ENCODE measurements around the gene OSBPL2.

Gene OSBPL2

GRCh38 chr20:62314339-62314638, 76.0 kb downstream of the OSBPL2 start:
- no peak overlapping the region for H3K4me2 ChIP-seq (ENCODE audit: low read length)
- no peaks in the 10 kb centered on the region for H3K9me3 ChIP-seq (replicated peaks; ENCODE audit: low read length)
- no peak overlapping the region for H3K9ac ChIP-seq (ENCODE audit: low read depth, low read length)
- H3K4me3 ChIP-seq (ENCODE audit: low read length): no peak overlapping the region
- H3K27me3 ChIP-seq (ENCODE audit: control insufficient read depth, insufficient read depth, low read length): no peaks in the 10 kb centered on the region
- no peaks in the 10 kb centered on the region for H3K4me1 ChIP-seq (ENCODE audit: control insufficient read depth, insufficient read depth, low read length)
- H3K36me3 ChIP-seq (ENCODE audit: insufficient read depth, low read length): peaks cover 25% of the 10 kb centered on the region

- Histone ChIP-seq H3K4me2 (ENCODE audit: low read length) (no peak overlapping the region), H3K9me3 (replicated peaks; ENCODE audit: low read length) (no peaks in the 10 kb centered on the region), H3K27me3 (ENCODE audit: control insufficient read depth, insufficient read depth, low read length) (no peaks in the 10 kb centered on the region), H3K4me1 (ENCODE audit: control insufficient read depth, insufficient read depth, low read length) (no peaks in the 10 kb centered on the region), H3K4me3 (ENCODE audit: low read length) (no peak overlapping the region), H3K36me3 (ENCODE audit: insufficient read depth, low read length) (peaks cover 25% of the 10 kb centered on the region), H3K9ac (ENCODE audit: low read depth, low read length) (no peak overlapping the region)
These were observed 76.5 kb downstream of the OSBPL2 start for GRCh38 chr20:62314711-62315302.

- Histone ChIP-seq H3K27me3 (ENCODE audit: control insufficient read depth, insufficient read depth, low read length) (no peaks in the 10 kb centered on the region), H3K9ac (ENCODE audit: low read depth, low read length) (no peak overlapping the region), H3K4me3 (ENCODE audit: low read length) (no peak overlapping the region), H3K36me3 (ENCODE audit: insufficient read depth, low read length) (peaks cover 25% of the 10 kb centered on the region), H3K9me3 (replicated peaks; ENCODE audit: low read length) (no peaks in the 10 kb centered on the region), H3K4me1 (ENCODE audit: control insufficient read depth, insufficient read depth, low read length) (no peaks in the 10 kb centered on the region), H3K4me2 (ENCODE audit: low read length) (no peak overlapping the region)
These were observed 77.5 kb downstream of the OSBPL2 start for GRCh38 chr20:62315773-62316172.

- H3K4me3 ChIP-seq (ENCODE audit: low read length): no peak overlapping the region
- H3K9me3 ChIP-seq (replicated peaks; ENCODE audit: low read length): no peaks in the 10 kb centered on the region
- H3K9ac ChIP-seq (ENCODE audit: low read depth, low read length): no peak overlapping the region
- no peaks in the 10 kb centered on the region for H3K27me3 ChIP-seq (ENCODE audit: control insufficient read depth, insufficient read depth, low read length)
- no peaks in the 10 kb centered on the region for H3K4me1 ChIP-seq (ENCODE audit: control insufficient read depth, insufficient read depth, low read length)
- H3K36me3 ChIP-seq (ENCODE audit: insufficient read depth, low read length): peaks cover 25% of the 10 kb centered on the region
- H3K4me2 ChIP-seq (ENCODE audit: low read length): no peak overlapping the region
These were observed 78.2 kb downstream of the OSBPL2 start for GRCh38 chr20:62316331-62317166.

GRCh38 chr20:62317167-62317655, 78.9 kb downstream of the OSBPL2 start:
- peaks cover 25% of the 10 kb centered on the region for H3K36me3 ChIP-seq (ENCODE audit: insufficient read depth, low read length)
- no peak overlapping the region for H3K4me3 ChIP-seq (ENCODE audit: low read length)
- H3K9ac ChIP-seq (ENCODE audit: low read depth, low read length): no peak overlapping the region
- no peaks in the 10 kb centered on the region for H3K27me3 ChIP-seq (ENCODE audit: control insufficient read depth, insufficient read depth, low read length)
- H3K4me2 ChIP-seq (ENCODE audit: low read length): no peak overlapping the region
- no peaks in the 10 kb centered on the region for H3K9me3 ChIP-seq (replicated peaks; ENCODE audit: low read length)
- H3K4me1 ChIP-seq (ENCODE audit: control insufficient read depth, insufficient read depth, low read length): no peaks in the 10 kb centered on the region

GRCh38 chr20:62318400-62319345, 80.4 kb downstream of the OSBPL2 start:
- Histone ChIP-seq H3K4me2 (ENCODE audit: low read length) (no peak overlapping the region), H3K4me3 (ENCODE audit: low read length) (no peak overlapping the region), H3K27me3 (ENCODE audit: control insufficient read depth, insufficient read depth, low read length) (no peaks in the 10 kb centered on the region), H3K9ac (ENCODE audit: low read depth, low read length) (no peak overlapping the region), H3K36me3 (ENCODE audit: insufficient read depth, low read length) (peaks cover 25% of the 10 kb centered on the region), H3K4me1 (ENCODE audit: control insufficient read depth, insufficient read depth, low read length) (no peaks in the 10 kb centered on the region), H3K9me3 (replicated peaks; ENCODE audit: low read length) (no peaks in the 10 kb centered on the region)

GRCh38 chr20:62319346-62319909, 81.1 kb downstream of the OSBPL2 start:
- Histone ChIP-seq H3K9me3 (replicated peaks; ENCODE audit: low read length) (no peaks in the 10 kb centered on the region), H3K4me3 (ENCODE audit: low read length) (no peak overlapping the region), H3K9ac (ENCODE audit: low read depth, low read length) (no peak overlapping the region), H3K36me3 (ENCODE audit: insufficient read depth, low read length) (peaks cover 27% of the 10 kb centered on the region), H3K4me2 (ENCODE audit: low read length) (no peak overlapping the region), H3K4me1 (ENCODE audit: control insufficient read depth, insufficient read depth, low read length) (no peaks in the 10 kb centered on the region), H3K27me3 (ENCODE audit: control insufficient read depth, insufficient read depth, low read length) (no peaks in the 10 kb centered on the region)

GRCh38 chr20:62320581-62321354, 82.4 kb downstream of the OSBPL2 start:
- H3K36me3 ChIP-seq (ENCODE audit: insufficient read depth, low read length): peaks cover 25% of the 10 kb centered on the region
- no peak overlapping the region for H3K4me3 ChIP-seq (ENCODE audit: low read length)
- H3K4me1 ChIP-seq (ENCODE audit: control insufficient read depth, insufficient read depth, low read length): no peaks in the 10 kb centered on the region

GRCh38 chr20:62321521-62321948, 83.2 kb downstream of the OSBPL2 start:
- H3K4me3 ChIP-seq (ENCODE audit: low read length): no peak overlapping the region
- H3K36me3 ChIP-seq (ENCODE audit: insufficient read depth, low read length): peaks cover 18% of the 10 kb centered on the region
- H3K27me3 ChIP-seq (ENCODE audit: control insufficient read depth, insufficient read depth, low read length): no peaks in the 10 kb centered on the region
- H3K4me2 ChIP-seq (ENCODE audit: low read length): no peak overlapping the region
- no peak overlapping the region for H3K9ac ChIP-seq (ENCODE audit: low read depth, low read length)
- H3K9me3 ChIP-seq (replicated peaks; ENCODE audit: low read length): no peaks in the 10 kb centered on the region
- no peaks in the 10 kb centered on the region for H3K4me1 ChIP-seq (ENCODE audit: control insufficient read depth, insufficient read depth, low read length)

More at GRCh38 chr20:62320581-62321354, 82.4 kb downstream of the OSBPL2 start:
- H3K27me3 ChIP-seq (ENCODE audit: control insufficient read depth, insufficient read depth, low read length): no peaks in the 10 kb centered on the region
- H3K9me3 ChIP-seq (replicated peaks; ENCODE audit: low read length): no peaks in the 10 kb centered on the region
- H3K4me2 ChIP-seq (ENCODE audit: low read length): no peak overlapping the region
- H3K9ac ChIP-seq (ENCODE audit: low read depth, low read length): no peak overlapping the region

GRCh38 chr20:62321975-62322374, 83.7 kb downstream of the OSBPL2 start:
- H3K9me3 ChIP-seq (replicated peaks; ENCODE audit: low read length): no peaks in the 10 kb centered on the region
- no peaks in the 10 kb centered on the region for H3K27me3 ChIP-seq (ENCODE audit: control insufficient read depth, insufficient read depth, low read length)
- H3K4me1 ChIP-seq (ENCODE audit: control insufficient read depth, insufficient read depth, low read length): no peaks in the 10 kb centered on the region
- H3K4me3 ChIP-seq (ENCODE audit: low read length): no peak overlapping the region
- H3K9ac ChIP-seq (ENCODE audit: low read depth, low read length): no peak overlapping the region
- no peak overlapping the region for H3K4me2 ChIP-seq (ENCODE audit: low read length)
- peaks cover 15% of the 10 kb centered on the region for H3K36me3 ChIP-seq (ENCODE audit: insufficient read depth, low read length)

Data from skeletal muscle satellite cell (primary cell).